C4-2B (cell line): ENCODE data around the gene NALCN.

Source experiments
- H3K27ac ChIP-seq: fragments of 450-650 bp; 2 replicates; pipeline ENCODE4 v1.5.1; 2017
- ZFX ChIP-seq: fragments of 450-650 bp; IDR thresholded peaks from 2 replicates; pipeline ENCODE4 v1.6.1; 2017
- TF ChIP-seq, protein P1 (sequence below): fragments of 450-650 bp; conservative IDR thresholded peaks from 2 replicates; pipeline ENCODE4 v1.5.1; 2017; ENCODE audit warnings: mild to moderate bottlenecking

NALCN gene

DNA sequence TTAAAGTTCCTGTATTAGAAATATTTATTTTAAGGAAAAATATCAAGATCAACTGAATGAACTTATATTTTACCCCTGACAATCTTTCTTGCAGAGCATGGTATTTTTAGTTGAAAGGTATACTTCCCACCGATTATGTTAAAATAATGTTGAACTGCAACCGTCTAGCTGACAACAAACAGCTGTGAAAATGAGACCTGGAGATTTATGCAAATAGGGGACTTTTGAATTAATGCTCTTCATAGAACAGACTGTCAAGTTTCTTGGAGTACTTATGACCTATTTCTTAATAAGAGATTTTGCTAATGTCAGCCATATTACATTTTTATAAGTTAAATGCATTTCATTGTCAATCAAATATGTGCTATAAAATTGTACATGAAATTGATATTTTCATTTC, 210.9 kb downstream of the NALCN start:
- no peak overlapping the region for H3K27ac ChIP-seq
- TF ChIP-seq ZFX, result no peak
- TF ChIP-seq, protein P1, sequence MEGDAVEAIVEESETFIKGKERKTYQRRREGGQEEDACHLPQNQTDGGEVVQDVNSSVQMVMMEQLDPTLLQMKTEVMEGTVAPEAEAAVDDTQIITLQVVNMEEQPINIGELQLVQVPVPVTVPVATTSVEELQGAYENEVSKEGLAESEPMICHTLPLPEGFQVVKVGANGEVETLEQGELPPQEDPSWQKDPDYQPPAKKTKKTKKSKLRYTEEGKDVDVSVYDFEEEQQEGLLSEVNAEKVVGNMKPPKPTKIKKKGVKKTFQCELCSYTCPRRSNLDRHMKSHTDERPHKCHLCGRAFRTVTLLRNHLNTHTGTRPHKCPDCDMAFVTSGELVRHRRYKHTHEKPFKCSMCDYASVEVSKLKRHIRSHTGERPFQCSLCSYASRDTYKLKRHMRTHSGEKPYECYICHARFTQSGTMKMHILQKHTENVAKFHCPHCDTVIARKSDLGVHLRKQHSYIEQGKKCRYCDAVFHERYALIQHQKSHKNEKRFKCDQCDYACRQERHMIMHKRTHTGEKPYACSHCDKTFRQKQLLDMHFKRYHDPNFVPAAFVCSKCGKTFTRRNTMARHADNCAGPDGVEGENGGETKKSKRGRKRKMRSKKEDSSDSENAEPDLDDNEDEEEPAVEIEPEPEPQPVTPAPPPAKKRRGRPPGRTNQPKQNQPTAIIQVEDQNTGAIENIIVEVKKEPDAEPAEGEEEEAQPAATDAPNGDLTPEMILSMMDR, result no peak

DNA sequence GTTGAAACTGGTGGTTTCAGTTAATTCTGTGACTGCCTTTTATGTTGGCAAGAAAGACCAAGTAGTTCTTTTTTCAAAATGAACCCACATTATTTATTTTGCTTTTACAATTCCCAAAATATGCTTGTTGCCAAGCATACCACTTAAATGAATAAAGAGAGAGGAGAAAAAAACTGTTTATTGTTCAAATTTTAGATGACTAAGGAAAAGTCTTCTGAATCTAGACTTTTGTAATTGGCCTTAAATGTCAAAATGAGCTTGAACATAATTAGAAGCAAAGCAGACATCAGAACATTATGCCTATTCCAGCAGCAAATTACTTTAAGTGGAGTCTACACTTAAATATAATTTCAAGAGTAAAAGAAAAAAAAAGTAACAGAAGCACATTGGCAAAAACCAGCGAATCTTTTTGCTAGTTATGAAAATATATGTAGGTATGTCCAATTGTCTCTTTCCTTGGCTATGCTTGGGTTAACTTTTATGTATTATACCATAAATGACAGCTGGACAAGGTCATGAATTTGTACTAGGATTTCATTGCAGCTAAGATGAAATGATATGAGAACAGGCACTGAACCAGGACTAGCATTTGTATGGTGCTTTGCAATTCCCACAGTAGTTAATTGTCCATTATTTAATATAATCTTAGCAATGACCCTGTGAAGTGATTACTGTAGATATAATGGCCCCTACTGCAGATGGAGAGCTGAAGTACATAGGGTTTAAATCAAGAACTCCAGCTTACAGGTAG, 211.9 kb downstream of the NALCN start:
- no peak for TF ChIP-seq ZFX
- H3K27ac ChIP-seq, result no peak overlapping the region

- TF ChIP-seq ZFX, result no peak
- TF ChIP-seq, protein P1, result peak; percentile 5; the same call in 1 of the 2 replicates
- no peak overlapping the region for H3K27ac ChIP-seq
Measured at GRCh38 chr13:101202590-101202989, 213.7 kb downstream of the NALCN start.

DNA sequence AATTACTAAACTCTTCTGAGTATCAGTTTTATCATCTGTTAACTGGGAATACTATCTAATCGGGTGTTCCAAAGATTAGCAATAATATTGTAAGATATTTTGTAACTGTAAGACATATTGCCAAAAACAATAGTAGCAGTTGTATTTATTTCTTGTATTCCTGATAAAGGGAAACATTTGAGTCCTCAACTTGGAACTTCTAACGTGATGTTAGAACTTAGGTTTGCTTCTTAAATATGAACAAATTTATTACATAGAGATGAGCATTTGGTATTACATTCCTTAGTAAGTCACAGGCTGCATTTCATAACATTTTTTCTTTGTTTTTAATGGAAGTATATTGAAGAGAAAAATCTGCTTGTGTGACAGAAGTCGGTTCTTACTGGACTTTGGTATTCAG, 225.3 kb downstream of the NALCN start:
- no peak for TF ChIP-seq ZFX
- no peak overlapping the region for H3K27ac ChIP-seq

DNA sequence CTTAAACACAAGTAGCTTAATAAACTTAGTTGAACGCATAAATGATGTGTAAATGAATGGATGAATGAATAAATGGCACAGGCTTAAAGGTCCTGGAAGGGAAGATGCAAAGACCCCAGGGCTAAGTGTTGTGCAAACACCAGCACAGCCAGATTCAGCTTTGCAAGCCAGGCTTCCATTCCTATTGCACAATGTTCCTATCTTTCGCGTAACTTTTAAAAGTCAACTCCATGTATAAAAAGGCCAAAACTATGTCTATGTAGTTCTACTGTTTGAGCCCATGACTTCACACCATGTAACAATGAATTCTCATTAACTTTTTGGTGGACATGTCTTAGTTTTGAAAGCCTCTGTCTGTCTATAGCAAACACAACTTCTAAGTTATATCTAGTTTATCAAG, 226.0 kb downstream of the NALCN start:
- no peak overlapping the region for H3K27ac ChIP-seq
- TF ChIP-seq, protein P1, result no peak
- TF ChIP-seq ZFX, result no peak

DNA sequence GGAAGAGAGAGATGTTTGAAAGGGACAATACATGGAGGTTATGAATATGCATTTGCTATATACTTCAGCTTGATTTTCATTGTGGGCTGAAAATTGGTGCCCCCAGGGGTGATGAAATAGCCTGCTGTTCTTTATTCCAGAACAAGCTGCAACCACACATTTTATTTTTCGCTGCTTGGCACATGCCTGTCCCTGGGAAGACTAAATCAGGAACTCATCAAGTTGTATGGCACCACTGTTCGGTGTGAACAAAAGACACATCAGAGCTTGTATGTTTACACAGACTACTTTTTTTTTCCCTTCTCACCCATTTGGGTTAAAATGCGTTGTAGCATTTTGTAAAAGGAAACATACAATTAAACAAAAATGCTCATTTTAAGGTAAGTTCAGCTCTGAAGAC, 230.7 kb downstream of the NALCN start:
- TF ChIP-seq ZFX, result no peak
- TF ChIP-seq, protein P1, result no peak
- H3K27ac ChIP-seq, result no peak overlapping the region

DNA sequence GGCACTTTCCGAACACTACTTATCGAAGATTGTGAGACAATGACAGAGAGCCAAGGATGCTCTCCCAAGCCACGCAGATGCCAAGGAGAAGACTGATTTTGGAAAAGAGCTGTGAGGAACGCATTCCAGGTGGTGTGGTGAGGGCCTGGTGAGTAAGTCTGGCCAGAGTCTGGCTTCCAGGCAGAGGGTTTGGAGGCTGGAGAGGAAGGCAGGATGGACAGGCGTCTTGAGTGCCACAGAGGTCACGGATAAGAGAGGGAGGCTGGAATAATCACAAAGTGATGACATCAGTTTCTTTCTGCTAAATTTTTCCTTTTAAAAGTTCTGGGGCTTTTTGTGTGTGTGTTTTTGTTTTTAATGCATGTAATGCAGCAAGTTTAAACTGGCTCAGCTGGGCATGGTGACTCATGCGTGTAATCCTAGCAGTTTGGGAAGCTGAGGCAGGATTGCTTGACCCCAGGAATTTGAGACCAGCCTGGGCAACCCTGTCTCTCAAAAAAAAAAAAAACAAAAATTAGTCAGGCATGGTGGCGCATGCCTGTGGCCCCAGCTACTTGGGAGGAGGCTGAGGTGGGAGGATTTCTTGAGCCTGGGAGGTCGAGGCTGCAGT, 235.1 kb downstream of the NALCN start:
- no peak overlapping the region for H3K27ac ChIP-seq
- no peak for TF ChIP-seq ZFX
- TF ChIP-seq, protein P1, result no peak

- TF ChIP-seq, protein P1, result no peak
- no peak for TF ChIP-seq ZFX
- no peak overlapping the region for H3K27ac ChIP-seq
Measured at GRCh38 chr13:101179021-101179420, 237.3 kb downstream of the NALCN start.
